Fibroblast of skin of left quadriceps (primary cell): ENCODE data around the gene PNPLA3.

Experiments used
- DNase-seq, 2 experiments: peaks; one replicate each; pipeline ENCODE4 v3.0.0-alpha.2; 2013; ENCODE audit warnings: low read depth in 2 of 2

PNPLA3 gene

DNA sequence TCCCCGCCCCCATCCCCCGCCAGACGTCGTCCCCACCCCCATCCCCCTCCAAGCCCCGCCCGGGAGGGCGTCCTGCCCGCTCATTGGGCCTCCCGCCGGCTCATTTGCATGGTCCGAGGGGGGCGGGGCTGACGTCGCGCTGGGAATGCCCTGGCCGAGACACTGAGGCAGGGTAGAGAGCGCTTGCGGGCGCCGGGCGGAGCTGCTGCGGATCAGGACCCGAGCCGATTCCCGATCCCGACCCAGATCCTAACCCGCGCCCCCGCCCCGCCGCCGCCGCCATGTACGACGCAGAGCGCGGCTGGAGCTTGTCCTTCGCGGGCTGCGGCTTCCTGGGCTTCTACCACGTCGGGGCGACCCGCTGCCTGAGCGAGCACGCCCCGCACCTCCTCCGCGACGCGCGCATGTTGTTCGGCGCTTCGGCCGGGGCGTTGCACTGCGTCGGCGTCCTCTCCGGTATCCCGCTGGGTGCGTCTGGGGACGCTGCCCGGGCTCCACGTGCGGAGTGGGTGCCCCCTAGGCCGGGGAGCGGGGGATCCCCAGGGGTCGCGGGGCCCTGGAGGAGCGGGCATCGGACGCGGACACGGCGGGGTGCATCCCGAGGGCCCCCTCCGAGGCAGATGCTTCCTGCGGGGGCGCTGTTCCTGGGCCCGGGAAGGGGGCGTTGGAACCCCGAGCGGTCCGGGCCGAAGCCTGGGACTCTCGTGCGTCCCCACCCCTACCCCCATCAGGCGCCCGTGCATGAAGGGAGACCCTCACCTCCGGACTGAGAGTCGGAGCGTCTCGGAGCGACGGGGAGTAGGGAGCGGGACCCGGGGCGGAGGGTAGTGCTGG is at the start of gene PNPLA3:
PNPLA3 (plus strand) TSS at position 175 of the 834 bp plus-strand sequence; CDS start at position 282, 107 bp downstream.
- peak; percentile 70 to 77 for DNase-seq

DNA sequence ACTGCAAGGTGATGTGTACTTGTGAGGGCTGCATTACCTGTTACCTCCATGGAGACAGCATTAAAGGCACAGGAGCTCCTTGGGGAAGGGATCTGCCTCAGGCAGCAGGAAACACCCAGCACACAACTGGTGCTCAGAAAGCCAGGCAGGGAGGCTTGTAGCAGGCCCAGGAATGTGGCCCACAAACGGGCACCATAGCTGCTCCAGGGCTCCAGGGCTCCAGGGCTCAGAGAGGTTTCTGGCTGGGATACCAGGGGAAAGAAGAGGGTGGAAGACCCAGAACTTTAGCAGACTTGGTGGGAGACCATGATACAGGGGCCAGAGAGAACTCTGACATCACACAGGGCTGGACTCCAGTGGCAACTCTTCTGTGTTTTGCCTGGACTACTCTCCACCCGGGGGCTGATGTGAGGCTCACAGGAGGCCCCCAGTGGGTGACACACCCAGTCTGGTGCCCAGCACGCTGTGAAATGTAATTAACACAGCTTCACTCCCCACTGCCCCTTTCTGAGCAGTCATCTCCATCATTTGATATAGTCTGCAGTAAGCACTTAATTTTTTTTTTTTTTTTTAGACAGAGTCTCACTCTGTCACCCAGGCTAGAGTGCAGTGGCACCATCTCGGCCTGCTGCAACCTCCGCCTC is 46.6 kb upstream of the PNPLA3 start:
- no peak for DNase-seq

DNA sequence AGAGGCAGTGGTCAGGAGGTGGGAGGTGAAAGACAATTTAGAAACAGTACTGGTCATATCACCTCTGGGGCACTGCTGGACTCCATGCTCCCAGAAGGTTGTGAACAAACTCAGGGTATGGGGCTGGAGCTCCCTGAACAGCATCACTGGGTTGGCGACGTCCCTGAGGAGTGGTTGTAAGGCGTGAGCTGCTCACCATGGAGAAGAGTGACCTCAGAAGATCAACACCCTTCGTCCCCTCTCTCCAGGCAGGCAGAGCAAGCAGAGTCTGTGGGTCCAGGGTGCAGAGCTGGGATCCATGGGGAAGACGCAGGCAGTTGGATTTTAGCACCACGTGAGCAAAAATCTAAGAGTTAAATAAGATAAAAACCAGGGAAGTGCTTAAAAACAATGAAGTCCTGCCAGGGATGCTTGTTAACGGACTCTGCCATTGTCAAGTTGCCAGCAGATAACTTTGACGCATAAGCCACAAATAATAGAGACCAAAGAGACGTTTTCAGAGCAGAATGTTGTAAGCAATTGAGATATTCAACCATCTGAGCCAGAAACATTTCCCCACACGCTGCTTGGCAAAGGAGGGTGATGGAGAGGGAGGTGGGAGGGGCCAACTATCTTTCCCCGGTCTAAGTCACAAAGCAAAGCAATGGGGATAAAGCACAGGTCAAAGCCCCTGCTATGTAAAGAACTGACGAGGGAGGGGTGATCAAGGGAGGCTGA is 45.4 kb upstream of the PNPLA3 start:
- no peak for DNase-seq

GRCh38 chr22:43878831-43879550 is 44.6 kb upstream of the PNPLA3 start:
- no peak for DNase-seq

DNA sequence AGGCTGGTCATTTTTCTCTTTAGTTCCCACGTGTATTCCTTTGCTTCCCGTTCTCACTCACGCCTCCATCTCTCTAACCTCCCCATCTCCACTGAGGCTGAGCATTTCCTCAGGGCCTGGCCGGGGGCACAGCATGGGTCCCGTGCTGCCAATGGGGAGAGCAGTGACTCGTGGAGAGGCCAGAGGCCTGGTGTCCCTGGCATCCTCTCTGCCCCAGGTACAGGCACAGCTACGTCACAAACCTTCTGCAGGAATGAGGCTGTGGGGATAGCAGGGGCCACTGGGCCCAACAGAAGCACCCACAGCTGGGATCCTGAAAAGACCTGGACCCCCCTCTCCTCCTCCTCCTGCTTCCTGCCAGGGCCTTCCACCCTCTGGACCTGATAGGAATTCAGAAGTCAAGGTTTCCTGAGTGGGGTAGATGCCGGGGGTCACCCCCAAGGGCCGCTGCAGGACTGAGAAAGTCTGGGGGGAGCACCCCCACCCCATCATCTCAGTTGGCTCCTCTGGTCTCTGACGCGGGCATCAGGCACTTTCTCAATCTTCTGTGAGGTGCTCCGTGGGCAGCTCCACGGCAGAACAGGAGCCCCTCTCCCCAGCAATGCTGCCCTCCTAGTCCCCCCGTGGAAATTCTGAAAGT is 43.6 kb upstream of the PNPLA3 start:
- no peak for DNase-seq

DNA sequence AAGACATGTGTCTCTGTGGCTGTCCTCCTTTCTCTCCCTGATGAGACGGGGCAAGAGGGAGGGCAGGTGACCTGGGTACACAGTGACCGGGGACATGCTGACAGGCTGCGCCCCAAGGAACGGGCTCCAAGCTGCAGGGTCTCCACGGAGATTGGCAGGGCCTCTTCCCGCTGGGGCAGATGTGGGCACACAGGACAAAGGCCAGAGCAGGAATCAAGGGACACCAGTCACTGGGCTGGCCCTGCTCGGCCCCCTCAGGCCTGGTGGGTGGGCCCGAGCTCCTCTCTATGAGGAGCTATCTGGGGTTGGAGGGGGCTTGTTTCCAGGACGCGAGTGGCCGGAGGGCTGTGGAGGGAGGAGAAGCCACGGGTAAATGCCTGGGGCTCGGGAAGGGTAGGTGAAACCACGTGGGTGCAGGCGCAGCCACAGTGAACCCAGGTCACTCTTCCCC is 43.0 kb upstream of the PNPLA3 start:
- no peak for DNase-seq

- no peak for DNase-seq
Observed at GRCh38 chr22:43881091-43882061, 42.2 kb upstream of the PNPLA3 start.

- DNase-seq = no peak
Observed at GRCh38 chr22:43882122-43882767, 41.4 kb upstream of the PNPLA3 start.

DNA sequence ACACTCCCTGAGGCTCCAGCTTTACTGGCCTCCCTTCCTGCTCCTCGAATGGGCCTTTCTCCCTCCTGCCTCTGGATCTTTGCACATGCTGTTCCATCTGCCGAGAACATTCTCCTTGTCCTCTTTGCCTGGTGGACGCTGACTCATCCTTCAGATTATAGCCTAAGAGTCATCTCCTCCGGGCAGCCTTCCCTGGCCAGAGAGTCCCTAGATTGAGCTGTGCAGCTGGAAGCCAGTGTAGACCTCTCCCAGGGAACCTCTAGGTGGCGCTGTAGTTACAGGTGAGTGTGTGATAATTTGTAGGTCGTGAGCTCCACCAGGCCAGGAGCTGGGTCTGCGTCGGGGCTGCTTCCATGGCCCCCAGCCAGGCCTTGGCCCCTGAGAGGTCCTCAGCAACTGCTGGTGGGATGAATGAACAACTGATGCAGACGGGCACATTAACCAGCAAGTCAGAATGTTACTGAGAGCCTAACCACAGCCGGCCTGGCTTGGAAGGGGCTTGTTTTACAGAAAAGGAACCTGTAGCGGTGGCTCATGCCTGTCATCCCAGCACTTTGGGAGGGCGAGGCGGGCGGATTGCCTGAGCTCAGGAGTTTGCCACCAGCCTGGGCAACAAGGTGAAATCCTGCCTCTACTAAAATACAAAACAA is 40.5 kb upstream of the PNPLA3 start:
- DNase-seq = peak in 1 of 2 experiments; percentile 25

GRCh38 chr22:43883719-43884415 is 39.7 kb upstream of the PNPLA3 start:
- no peak for DNase-seq

GRCh38 chr22:43884600-43885318 is 38.8 kb upstream of the PNPLA3 start:
- peak in 1 of 2 experiments; percentile 10 for DNase-seq

GRCh38 chr22:43885319-43885671 is 38.3 kb upstream of the PNPLA3 start:
- DNase-seq = no peak

DNA sequence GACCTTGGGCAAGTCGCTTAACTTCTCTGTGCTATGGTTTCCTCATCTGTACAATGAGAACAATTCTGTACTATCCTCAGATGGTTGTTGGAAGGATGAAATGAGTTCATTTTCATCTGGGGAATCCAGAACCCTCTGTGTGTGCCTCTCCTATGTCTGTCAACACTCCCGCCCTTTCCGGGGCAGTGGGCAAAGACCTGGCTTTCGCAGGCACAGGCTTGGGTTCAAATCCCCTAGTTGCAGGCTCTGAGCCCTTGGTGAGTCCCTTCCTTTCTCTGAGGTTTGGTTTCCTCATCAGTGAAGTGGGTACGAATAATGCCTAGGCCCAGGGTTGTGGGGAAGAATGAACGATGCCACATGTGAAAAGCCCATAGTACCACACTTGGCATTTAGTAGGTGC is 37.8 kb upstream of the PNPLA3 start:
- DNase-seq = no peak

DNA sequence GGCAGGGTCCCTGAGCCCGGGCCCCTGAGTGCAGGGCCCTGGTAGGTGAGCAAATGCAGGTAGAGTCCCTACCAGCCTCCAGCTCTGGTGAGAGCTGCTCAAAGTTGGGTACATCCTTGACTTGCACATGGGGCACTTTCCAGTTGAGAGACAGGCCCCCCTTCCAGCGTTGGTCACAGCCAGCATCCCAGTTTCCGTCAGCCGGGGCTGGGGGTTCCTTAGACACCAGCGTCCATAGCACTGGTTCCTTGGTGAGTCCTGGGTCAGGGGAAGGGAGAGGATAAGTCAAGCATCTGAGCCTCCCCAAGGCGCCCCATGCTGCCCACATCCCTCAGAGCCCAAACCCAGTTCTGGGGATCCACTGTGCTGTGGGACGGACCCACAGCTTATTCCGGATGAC is 37.4 kb upstream of the PNPLA3 start:
- DNase-seq = no peak

- no peak for DNase-seq
Observed at GRCh38 chr22:43887391-43887790, 36.2 kb upstream of the PNPLA3 start.

- no peak for DNase-seq
Observed at GRCh38 chr22:43888740-43889139, 34.9 kb upstream of the PNPLA3 start.

- no peak for DNase-seq
Observed at GRCh38 chr22:43889201-43889859, 34.3 kb upstream of the PNPLA3 start.
